ENCODE results near the gene TEX13D.

TEX13D gene

GRCh38 chrX:124348885-124349453, 16.5 kb downstream of the TEX13D start:
- no peak for DNase-seq

- DNase-seq: no peak
Measured at GRCh38 chrX:124354648-124355047, 22.2 kb downstream of the TEX13D start.

GRCh38 chrX:124358800-124359383, 26.4 kb downstream of the TEX13D start:
- no peak for DNase-seq

GRCh38 chrX:124362072-124362471, 29.6 kb downstream of the TEX13D start:
- no peak for DNase-seq

- no peak for DNase-seq
Measured at GRCh38 chrX:124362761-124363160, 30.3 kb downstream of the TEX13D start.

- DNase-seq: no peak
Measured at GRCh38 chrX:124369722-124370121, 37.3 kb downstream of the TEX13D start.

- no peak for DNase-seq
Measured at GRCh38 chrX:124373348-124373747, 40.9 kb downstream of the TEX13D start.

- DNase-seq: no peak
Measured at GRCh38 chrX:124378643-124379042, 46.2 kb downstream of the TEX13D start.

GRCh38 chrX:124383354-124383753, 50.9 kb downstream of the TEX13D start:
- no peak for DNase-seq

GRCh38 chrX:124386401-124386800, 53.9 kb downstream of the TEX13D start:
- no peak for DNase-seq
